Measurements from ENCODE around the gene CIAO2B.
"Not testable (repeated sequence)": the region's sequence is repeated elsewhere in the genome, so short reads cannot be mapped to it uniquely, and the experiment has no call there.

CIAO2B gene

GRCh38 chr16:66936889-66937554 lies 2.8 kb upstream of the CIAO2B start:
- no peak for DNase-seq

DNA sequence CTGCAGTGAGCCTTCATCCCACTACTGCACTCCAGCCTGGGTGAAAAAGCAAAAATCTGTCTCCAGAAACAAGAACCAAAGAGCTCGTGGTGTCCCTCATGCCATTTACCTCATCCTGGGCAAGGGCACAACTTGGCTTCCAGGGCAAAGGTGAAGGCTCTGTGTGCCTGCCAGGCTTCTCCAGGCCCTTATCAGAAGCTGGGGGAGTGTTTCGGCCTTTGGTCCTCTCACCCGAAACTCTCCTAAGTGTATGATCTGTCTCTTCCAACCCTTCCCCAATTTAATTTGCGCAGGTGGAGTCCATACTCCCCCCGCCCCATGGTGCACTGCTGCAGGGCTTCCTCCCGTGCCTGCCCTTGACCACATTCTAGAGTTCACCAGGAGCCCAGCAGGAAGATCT lies 2.3 kb upstream of the CIAO2B start:
- DNase-seq = no peak

DNA sequence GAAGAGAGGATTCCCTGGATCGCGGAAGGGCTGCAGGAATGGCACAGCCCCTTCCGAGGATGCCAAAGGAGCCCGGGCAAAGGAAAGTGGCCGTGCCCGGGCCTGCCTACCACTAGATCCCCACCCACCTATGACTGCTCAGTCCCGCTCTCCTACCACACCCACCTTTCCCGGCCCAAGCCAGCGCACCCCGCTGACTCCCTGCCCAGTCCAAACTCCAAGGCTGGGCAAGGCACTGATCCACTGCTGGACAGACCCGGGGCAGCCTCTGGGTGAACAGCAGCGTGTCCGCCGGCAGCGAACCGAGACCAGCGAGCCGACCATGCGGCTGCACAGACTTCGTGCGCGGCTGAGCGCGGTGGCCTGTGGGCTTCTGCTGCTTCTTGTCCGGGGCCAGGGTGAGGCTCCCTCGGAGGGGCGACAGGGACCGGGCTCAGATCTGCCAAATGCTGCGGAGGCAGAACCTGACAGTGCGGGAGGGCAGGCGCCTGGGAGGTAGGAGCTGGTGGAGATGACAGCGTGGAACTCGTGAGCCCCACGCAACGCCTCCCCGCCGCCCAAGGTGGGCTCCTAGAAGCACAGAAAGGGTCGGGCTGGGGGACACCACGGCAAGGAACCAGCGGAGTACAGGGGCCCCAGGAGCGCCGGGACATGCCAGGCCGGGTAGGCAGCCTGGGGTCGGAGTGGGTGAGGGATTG lies 1.3 kb upstream of the CIAO2B start, which contains the start of gene CES2:
Gene CES2, plus strand, starts transcription at position 203 of the 698 bp plus-strand sequence. Its CDS starts 120 bp downstream, at position 323.
- DNase-seq = no peak

GRCh38 chr16:66934839-66935313 lies 674 bp upstream of the CIAO2B start:
- DNase-seq = not testable (repeated sequence)

- peak; percentile 44 to 77 for DNase-seq
These were observed 445 bp downstream of the CIAO2B start for GRCh38 chr16:66933776-66934137.

DNA sequence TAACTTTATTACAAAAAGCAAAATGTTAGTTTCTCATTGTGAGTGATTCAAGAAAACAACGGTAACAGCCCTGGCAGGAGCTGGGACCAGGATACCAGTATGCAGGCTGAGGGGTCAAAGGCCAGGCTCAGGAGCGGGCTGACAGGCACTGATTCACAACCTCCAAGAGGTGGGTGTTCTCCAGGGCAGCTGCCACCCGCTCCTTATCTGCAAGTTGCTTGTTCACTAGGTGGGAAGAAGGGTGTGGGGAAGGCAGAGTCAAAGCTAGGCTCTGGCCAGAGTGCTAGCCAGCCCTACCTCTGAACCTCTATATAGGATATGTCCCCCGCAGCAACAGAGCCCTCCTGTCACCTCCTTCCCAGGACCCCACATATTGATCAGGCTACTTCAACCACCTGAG lies 2.1 kb downstream of the CIAO2B start:
- DNase-seq = no peak

DNA sequence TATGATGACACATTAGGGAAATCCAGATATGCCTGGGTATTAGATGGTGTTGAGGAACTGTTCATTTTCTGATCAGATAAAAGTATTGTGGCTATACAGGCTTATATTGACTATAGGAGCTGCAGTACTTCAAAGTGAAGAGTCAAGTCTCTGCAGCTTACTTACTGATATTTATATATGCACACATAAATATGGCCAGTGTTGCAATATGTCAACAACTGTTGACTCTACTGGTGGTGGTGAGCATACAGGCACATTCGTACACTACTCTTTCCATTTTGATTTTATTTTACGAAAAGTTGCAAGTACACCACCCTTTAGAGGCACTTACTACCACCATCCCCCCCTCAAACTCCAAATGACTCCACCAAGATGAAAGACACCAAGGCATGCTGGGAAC lies 2.5 kb downstream of the CIAO2B start:
- no peak for DNase-seq

DNA sequence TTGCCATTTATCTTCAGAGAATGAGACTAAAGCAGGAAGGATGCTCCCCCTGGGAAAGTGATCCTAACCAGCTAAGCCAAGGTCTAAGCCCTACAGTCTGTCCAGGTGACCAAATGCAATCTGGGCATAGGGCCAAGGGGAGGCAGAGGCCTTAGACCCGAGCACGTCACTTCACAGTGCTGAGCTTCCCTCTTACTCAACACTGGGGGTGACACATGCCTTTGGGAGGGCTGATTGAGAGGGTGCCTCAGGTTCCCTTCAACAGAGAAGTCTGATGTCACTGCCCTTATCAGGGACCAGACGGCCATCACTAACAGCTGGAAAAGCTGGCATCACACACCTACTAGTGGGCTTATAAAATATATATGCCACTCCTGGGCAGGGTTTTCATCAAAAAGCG lies 4.0 kb downstream of the CIAO2B start:
- no peak for DNase-seq

DNA sequence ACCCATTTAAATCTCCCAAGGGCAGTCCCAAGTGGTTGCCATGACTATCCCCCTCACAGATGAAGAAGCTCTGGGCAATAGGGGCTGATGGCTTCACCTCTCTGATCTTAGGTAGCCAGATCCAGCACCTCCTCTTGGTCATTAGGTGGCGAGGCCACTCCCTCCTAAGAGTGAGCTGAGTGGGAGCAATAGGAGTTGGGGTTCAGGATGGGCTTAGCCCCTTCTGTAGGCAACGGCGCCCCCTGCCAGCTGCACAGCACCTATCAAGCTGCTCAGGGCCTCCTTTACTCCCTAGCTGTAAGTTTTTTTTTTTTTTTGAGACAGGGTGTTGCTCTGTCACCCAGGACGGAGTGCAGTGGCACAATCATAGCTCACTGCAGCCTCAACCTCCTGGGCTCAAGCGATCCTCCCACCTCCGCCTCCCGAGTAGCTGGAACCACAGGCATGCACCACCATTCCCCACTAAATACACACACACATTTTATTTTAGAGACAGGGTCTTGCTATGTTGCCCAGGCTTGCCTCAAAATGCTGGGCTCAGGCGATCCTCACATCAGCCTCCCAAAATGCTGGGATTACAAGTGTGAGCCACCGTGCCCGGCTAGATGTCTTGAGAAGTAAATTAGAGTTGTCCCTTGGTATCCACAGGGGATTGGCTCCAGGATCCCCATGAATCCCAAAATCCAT lies 5.4 kb downstream of the CIAO2B start:
- DNase-seq = no peak

GRCh38 chr16:66927918-66928649 lies 6.1 kb downstream of the CIAO2B start:
- no peak for DNase-seq

GRCh38 chr16:66926961-66927436 lies 7.2 kb downstream of the CIAO2B start:
- no peak for DNase-seq

DNA sequence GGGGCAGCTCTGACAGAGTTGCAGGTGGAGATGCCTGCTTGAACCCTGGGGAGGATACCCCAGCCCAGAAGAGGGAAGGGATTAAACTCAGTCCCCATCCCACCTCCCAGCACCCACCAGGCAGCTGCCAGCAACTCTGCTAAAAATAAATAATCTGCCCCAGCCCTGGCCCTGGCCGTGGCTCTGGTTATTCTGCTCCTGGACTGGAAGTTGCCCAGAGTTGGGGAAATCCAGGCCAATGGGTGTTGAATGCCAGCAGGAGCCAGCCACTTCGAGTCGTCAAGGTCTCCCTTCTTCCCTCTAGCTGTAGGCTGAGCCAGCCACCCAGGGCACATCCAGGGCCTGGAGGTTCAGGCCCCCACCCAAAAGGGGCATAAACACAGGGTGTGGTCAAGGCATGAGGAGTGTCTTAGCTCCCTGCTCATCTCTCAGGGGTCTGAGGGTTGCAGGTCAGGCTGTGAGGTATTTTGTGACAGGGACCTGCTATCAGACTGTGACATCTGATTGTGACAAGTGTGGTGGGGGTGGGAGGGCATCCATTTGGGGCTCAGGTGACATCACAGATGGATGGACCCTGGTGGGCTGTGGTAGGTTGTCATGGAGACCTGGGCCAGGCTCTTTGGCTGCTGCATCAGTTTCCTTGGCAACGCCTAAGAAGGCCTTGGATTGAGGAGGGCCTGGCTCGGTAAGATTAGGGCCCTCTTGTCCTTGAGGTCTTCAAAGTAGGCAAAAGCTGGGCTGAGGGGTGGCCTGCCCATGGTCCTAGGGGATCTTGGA lies 7.8 kb downstream of the CIAO2B start:
- DNase-seq = no peak

DNA sequence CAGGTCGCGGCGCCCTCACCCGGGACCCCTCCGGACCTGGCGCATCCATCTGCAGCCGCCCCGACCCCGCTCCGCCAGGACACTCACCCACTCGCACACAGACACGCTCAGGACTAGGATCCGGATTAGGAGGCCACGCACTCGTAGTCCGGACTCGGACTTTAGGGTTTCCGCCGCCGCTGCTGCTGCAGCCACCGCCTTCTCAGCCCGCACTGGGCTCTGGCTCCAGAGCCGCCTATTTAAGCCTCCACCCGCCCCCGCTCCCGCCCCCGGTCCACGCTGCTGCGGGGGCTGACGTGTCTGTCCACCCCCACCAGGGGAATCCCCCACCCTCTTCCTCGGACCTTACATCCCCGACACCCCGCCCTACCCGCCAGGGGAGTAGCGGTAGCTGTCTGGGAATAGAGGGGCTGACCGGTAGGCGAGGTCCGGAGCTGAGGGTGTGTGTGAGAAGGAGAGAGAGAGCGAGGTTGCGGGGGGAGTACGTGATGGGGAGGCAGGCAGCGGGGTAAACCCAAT lies 8.8 kb downstream of the CIAO2B start, which contains the start of gene RRAD:
Gene RRAD, minus strand, starts transcription at position 214 of the 519 bp plus-strand sequence. CDS start 356 bp downstream, outside the sequence.
- DNase-seq = peak in 1 of 2 experiments; percentile 38

GRCh38 chr16:66924527-66925321 lies 9.5 kb downstream of the CIAO2B start:
- DNase-seq = peak in 1 of 2 experiments; percentile 49

DNA sequence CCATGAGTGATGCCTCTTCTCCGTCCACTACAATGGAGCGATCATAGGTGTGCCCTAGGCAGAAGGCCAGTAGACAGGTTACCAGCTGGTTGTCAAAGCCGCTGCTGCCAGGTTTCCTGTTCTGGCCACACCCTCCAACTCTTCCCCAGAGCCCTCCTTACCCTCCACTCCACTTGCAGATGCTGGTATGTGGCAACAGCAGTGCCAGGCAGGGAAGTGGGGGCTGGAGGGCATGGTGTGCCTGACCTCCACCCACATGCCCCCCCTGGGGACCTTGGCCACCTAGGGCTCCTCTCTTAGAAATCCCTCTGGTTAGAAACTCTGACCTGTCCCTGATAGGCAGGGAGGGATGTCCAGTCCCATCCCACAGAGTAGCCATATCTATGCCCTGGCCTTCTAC lies 10.3 kb downstream of the CIAO2B start:
- DNase-seq = no peak

GRCh38 chr16:66923247-66923731 lies 10.9 kb downstream of the CIAO2B start:
- DNase-seq = no peak

DNA sequence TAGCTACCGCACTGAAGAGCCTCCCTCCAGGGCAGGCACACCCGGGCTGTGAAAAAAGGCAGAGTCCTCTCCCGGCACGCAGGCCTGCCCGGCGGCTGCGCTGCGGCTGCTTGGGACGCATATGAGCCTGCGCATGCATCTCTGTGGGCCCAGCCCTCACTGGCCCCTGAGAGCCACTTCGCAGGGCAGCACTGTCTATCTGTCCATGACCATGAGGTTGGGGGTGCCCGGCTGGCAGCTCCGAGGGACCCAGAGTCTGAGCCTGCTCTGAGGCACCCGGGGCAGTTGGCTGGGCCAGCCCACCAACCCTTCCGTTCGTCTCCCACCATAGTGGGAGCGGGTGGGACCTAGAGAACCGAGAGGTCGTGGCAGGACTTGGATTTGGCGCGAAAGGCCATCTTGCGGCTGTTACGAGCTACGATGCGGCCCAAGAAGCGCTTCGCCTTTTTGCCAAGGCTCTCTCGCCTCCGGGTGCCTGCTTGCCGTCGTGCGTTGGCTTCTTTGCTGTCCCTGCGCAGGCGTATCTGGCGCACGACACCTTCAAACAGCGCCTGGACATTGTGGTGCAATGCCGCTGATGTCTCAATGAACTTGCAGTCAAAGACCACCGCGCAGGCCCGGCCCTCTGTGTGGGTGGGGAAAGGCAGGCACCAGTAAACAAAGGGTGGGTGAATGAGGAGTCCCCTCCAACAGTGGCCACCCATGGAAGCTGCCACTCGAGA lies 12.3 kb downstream of the CIAO2B start:
- DNase-seq = no peak

DNA sequence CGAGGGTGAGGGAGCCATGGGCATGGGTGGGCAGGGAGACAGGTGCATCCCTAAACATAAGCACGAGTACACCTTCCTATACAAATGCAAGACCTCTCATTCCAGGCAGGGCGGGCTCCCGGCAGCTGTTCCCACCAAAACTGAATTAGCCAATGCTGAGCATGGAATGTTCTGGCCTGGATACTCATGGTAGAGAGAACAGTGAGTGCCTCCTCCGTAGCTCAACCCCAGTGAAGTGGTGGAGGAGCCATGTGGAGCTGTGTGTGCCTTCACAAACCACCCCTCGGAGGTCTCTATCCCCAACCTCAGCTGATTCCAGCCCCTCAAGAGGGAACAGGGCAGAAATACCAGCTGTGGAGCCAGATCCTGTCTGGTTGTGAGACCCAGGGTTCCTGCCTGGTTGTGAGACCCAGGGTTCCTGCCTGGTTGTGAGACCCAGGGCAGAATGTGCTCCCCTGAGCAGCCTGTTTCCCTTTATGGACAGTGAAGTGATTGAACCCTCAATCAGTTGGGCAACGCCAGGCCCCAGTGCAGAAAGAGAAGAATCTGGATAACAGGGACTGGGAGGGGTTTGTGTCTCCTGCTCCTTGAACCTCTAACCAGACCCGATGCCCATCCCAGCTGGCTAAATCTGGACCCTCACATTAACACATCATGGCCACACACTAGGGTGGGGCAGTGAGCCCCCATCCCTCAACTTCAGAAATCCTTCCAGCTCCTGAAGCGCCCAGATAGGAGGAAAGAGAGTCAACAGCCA lies 13.1 kb downstream of the CIAO2B start:
- no peak for DNase-seq

DNA sequence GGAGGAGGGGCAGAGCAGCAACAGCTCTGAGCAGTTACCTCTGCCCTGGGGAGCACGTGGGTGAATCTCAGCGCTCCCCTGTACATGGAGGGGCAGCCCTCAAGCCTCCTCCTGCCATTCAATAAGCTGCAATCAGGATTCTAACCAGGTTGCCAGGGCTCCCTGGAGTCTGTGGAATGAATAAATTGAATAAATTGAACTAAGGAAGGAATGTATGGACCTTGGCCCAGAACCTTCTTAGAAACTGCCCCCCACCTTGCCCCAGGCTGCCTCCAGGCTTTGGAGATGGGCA lies 14.0 kb downstream of the CIAO2B start:
- DNase-seq = no peak
